ENCODE measurements around the gene ERMN. TPM values are rescaled to one million over a fixed set of nuclear protein-coding genes. Genes with fewer than 3 reads are reported as not detected.
"Not testable (repeated sequence)": the region's sequence is repeated elsewhere in the genome, so short reads cannot be mapped to it uniquely, and the experiment has no call there.

Gene ERMN, protein sequence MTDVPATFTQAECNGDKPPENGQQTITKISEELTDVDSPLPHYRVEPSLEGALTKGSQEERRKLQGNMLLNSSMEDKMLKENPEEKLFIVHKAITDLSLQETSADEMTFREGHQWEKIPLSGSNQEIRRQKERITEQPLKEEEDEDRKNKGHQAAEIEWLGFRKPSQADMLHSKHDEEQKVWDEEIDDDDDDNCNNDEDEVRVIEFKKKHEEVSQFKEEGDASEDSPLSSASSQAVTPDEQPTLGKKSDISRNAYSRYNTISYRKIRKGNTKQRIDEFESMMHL
- polyA plus RNA-seq (ENCODE audit: insufficient read length), result 0.05 TPM

DNA sequence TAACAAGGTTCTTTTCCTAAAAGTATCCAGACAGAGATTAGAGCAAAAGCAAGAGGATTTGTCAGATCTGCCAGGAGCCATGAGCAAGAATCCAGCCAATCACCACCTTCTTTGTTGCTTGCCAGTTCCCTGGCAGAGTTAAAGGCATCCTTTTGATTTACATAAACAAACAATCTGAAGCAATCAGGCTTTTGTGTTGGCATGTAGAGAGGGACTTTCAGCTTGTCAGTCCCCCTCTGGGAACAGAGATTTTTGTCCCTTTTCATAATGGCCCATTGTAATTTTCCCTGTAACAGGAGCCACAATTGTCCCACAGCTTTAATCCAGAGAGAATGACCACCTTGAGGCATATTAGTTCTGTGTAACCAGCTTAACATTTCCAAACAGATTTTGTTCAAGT, at the start of gene ERMN:
Gene ERMN, minus strand, starts transcription at position 39 of the 400 bp plus-strand sequence. CDS start 182 bp downstream, outside the sequence.
- DNase-seq (ENCODE audit: low read depth), result no peak

- DNase-seq (ENCODE audit: low read depth), result no peak
Observed at GRCh38 chr2:157375384-157375783, 49.8 kb upstream of the ERMN start.

GRCh38 chr2:157368508-157368907, 42.9 kb upstream of the ERMN start:
- not testable (repeated sequence) for DNase-seq (ENCODE audit: low read depth)

DNA sequence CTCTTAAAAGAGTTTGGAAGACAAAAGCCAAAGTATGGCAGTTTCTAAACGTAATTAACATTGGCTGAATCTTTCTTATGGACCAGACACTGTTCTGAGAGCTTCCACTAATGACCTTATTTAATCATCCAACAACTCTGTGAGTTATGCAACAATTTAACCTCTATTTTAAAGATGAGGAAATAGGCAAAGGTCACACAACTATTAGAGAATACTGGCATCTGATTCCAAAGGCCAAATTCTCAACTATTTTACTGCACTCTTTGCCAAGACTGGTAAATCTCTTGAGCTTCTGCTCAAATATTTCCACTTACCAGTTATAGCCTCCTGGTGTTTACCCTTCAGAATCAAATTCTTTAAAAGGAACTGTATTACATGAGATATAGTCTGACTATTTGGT, 42.1 kb upstream of the ERMN start:
- no peak for DNase-seq (ENCODE audit: low read depth)

DNA sequence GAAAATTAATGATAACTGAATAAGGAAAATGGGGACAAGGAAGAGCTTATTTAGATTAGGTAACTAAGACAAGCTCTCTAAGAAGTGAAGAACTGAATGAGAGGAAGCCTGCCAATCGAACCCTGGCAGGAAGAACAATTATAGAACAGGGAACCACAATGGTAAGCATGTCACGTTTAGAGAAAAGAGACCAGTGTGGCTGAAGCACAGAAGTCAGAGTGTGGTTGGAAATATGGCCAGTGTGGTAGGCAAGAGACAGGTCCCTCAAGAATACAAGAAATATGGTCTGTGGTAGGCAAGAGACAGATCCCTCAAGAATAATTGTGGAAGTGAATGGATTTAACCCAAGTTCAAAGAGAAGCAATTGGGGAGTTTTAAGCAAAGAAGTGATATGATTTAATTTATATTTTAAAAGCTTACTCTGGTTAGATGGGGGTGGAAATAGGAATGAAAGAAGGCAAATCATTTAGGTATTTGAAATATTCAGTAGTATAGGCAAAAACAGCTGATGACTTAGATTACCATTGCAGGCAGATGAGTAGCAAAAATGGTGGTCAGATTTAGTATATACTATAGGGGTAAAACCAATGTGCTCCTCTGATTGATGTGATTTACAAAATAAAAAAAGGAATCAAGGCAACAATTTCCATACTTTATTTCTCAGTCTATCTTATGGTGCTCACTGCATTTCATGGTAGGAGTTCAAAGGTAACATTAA, 38.8 kb upstream of the ERMN start:
- no peak for DNase-seq (ENCODE audit: low read depth)

DNA sequence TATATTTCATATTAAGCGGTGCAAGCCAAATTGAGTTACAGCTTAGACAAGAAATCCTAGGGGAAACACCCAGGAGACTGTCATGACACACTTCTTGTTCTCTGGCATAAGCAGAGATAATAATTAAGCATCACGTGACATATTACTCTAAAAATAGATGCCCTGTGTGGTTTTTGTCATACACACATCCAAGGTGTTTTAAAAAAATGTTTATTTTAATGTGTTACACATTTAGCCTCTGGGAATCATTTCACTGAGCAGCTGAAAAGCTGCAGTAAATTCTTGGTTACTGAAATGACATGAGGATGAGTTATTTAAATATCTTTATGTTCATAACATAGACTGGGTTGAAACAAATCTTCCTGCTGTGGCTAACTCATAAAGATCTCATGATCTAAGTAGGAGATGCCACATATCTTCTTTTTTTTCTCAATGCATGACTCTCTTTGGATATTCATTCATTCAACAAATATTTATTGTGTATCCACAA, 38.0 kb upstream of the ERMN start:
- DNase-seq (ENCODE audit: low read depth), result no peak

- DNase-seq (ENCODE audit: low read depth), result no peak
Observed at GRCh38 chr2:157362627-157363026, 37.0 kb upstream of the ERMN start.

- no peak for DNase-seq (ENCODE audit: low read depth)
Observed at GRCh38 chr2:157361526-157361925, 35.9 kb upstream of the ERMN start.

- DNase-seq (ENCODE audit: low read depth), result no peak
Observed at GRCh38 chr2:157359628-157360027, 34.0 kb upstream of the ERMN start.

GRCh38 chr2:157355618-157356017, 30.0 kb upstream of the ERMN start:
- no peak for DNase-seq (ENCODE audit: low read depth)

DNA sequence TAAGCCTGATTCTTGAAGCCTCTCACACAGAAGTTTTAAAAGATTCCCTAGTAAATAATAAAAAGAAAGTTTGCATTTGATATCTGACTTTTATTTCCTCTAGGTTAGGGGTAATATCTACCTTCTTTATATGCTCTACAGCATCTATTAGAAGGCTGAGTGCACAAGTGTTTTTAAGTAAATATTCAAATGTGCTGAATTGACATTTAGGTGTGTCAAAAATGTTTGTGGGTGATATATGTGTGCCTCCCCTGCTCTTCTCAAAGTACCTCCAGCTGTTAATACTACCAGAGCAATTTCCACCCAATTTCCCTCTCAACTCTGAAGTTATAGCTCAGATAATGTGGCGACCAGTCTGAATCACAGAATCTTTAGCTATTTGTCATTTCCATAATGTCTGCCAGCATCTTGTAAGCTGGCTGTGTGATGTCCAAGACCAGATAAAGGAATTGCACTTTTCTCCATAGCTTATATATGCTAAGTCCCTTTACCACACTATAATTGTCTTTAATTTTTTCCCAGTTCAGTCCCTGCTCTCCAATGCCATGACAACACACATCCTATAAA, 24.4 kb upstream of the ERMN start:
- DNase-seq (ENCODE audit: low read depth), result no peak

DNA sequence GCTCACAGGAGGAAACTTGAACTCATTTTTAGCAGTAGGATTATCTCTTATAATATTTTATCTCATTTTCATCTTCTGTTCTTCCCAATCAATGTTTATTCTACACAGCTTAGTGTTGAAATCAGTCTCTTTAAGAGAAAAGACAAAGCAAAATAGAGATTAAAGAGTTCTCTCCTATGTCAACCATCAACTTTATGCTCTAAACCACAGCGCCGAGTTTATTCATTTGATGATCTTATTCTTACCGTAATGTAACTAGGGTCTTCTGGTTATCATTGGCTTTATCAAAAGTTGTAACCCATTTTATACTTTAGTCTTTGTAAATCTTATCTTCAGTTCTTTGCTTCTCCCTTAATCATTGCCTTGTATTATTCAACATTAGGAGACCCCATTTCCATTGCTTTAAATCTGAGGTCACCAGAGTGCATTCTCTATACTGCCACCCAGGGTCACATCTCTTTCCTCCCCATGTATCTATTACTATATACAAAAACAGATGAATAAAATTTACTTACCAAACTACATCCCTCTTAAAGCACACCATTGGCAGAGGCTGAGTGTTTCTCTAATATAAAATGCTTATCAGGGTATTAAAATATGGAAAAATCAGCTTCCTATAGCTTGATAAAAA, 22.8 kb upstream of the ERMN start:
- no peak for DNase-seq (ENCODE audit: low read depth)

DNA sequence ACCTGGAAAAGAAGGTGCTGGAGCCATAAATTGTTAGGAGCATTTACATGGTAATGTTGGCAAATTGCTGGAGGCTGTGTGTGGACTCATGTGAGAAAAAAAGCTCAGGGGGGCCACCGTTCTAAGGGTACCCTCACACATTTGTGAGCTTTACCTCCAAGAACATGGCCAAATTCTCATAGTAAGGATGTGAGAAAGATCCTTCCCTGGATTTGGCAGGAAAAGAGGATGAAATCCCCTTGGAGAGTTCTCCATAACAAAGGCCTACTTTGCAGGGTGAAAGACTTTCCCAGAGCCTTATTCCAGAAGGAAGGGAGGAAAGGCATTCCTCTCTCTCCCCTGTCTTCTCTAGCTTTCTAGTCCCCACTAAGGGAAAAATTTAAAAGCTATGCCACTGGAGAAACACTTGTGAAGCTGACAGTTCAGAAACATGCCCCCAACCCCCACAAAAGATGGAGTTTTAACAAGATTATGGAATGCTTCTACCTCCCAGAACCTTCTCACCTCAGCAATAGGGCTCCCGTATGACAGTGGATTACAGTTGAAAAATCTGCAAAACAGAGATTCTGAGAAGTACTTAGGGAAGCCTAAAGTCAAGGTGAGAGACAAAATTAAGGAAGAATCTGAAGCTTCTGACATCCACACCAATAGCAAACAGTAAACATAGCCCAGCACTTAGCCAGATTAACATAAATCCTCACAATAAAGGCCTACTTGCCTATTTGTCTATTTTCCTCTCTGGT, 20.2 kb upstream of the ERMN start:
- DNase-seq (ENCODE audit: low read depth), result no peak

GRCh38 chr2:157341381-157341780, 15.8 kb upstream of the ERMN start:
- not testable (repeated sequence) for DNase-seq (ENCODE audit: low read depth)

DNA sequence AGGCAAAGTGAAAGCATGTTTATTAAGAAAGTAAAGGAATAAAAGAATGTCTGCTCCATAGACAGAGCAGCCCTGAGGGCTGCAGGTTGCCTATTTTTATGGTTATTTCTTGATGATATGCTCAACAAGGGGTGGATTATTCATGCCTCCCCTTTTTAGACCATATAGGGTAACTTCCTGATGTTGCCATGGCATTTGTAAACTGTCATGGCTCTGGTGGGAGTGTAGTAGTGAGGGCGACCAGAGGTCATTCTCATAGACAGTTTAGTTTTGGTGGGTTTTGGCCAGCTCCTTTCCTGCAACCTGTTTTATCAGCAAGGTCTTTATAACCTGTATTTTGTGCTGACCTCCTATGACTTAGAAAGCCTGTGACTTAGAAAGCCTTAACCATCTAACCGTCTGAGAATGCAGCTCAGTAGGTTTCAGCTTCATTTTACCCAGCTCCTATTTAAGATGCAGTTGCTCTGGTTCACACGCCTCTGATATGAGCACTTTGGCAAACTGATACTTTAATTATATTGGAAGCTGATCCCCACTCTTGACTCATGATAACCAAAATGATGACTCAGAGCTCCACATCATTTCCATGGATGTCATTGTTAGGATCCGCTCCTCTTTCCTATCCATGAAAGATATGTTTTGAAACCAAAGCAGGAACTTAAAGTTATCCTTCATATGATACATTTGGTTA, 14.5 kb upstream of the ERMN start:
- no peak for DNase-seq (ENCODE audit: low read depth)

GRCh38 chr2:157337978-157338377, 12.4 kb upstream of the ERMN start:
- DNase-seq (ENCODE audit: low read depth), result no peak

DNA sequence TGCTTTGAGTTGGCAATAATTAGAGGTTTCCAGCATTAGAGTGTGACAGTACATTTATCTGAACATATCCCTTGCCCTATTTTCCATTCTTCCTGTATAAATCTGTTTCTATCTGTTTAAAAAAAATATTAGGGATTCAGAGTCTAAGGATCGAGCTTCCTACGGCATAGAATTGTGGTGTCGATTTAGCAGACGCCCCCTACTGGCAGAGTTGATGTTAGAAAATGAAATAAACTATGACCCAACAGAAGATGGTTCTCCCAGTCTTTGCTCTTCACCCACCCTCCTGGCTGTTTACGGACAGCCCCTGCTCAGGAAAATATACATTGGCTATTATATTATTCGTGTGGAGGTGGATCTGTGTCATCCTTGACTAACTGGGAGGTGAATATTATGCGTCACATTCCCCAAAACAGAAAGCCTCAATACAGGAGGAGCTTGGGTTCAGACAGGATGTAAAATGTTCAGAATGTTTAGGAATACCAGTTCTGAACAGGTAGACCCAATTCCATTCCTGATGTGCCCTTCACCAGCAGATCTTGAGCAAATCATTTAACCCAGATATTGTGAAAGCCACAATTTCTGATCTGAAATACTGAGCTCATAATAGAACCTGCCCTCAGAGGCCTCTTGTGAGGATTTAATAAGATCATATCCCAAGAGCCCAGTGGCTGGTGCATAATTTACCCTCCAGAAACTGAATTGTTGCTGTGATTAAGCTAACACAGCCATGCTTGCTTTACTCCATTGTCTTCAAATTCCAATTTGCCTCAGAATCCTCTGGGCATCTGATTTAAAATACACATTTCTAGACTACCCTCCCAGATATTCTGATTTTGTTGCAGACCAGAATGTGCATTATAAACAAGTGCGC, 10.8 kb upstream of the ERMN start:
- no peak for DNase-seq (ENCODE audit: low read depth)

DNA sequence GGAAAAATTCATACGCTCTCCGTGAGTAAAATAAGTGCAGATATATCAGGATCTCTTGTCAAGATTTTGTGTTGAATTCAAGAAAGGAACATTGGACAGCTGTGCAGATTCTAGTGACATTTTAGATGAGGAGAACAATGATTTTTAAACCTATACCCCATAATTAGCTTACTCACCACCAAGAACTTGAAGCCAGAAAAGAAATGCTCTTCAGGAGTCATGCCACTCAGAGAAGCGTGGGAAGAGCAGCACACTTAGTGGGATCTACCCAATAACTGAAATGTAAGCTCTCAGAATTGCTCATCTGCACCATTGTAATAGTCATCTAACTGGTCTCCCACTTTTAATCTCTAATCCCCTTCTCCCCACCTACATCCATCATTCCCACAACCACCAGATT, 9.2 kb upstream of the ERMN start:
- DNase-seq (ENCODE audit: low read depth), result no peak

DNA sequence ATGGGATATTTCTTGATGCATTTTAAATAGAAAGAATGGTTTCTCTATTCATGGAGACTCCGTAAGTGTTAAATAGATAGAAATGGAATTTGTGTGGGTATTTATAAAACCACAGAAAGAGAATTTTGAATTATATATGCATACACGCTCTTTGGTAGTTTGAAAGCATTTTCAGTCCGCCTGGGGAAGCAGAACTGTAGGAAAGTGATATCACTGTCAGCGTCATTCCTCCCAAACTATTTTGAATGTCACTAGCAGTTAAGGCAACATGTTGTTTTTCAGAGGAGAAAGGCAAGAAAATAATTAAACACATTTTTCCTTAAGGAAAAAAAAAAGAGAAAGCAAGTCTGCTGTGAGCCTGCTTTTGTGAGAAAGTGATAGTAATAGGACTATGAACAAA, 8.7 kb upstream of the ERMN start:
- DNase-seq (ENCODE audit: low read depth), result no peak

Measured in forelimb muscle (tissue), 1 donor.